Colonic mucosa (tissue), 4 donors: ENCODE data around the gene ABCC5. TPM values are rescaled to one million over a fixed set of nuclear protein-coding genes. Genes with fewer than 3 reads are reported as not detected.
A peak's percentile ranks its signal among the peaks of the same experiment; 100 is the strongest.

ENCODE experiments used
- DNase-seq: peaks from one replicate; pipeline ENCODE4 v3.0.0-alpha.2; 2020
- H3K27ac ChIP-seq: fragments of 200-600 bp; one replicate; pipeline ENCODE4 v1.8.0; 2021
- H3K27me3 ChIP-seq: fragments of 200-600 bp; one replicate; pipeline ENCODE4 v1.8.0; 2021
- H3K36me3 ChIP-seq: fragments of 200-600 bp; one replicate; pipeline ENCODE4 v1.8.0; 2021
- H3K4me1 ChIP-seq: fragments of 200-600 bp; one replicate; pipeline ENCODE4 v1.8.0; 2021; ENCODE audit warnings: mild to moderate bottlenecking
- H3K4me3 ChIP-seq: fragments of 200-600 bp; one replicate; pipeline ENCODE4 v1.8.0; 2021
- H3K9ac ChIP-seq, 2 donors: one replicate each; pipeline ENCODE4 v1.7.0; 2013; ENCODE audit warnings: control low read depth in 2 of 2, low read depth in 2 of 2, low read length in 2 of 2
- H3K9me3 ChIP-seq: fragments of 200-600 bp; one replicate; pipeline ENCODE4 v1.8.0; 2021
- intact Hi-C: fragments of 100-400 bp; cut with DNase I; formaldehyde crosslinking; loops from one replicate; pipeline ENCODE4 v1.14.1; 2022
- total RNA-seq, 2 donors: library from RNA; stranded (reverse); fragmentation: NEBNext Ultra II Directional in 1 of 2; extraction: Animal tissue kit (Norgen Biotek cat#: 25700) in 1 of 2; gene quantifications; one replicate each; pipeline ENCODE4 v1.2.1, GENCODE V29; 2021
- TF ChIP-seq, protein P1 (sequence below): fragments of 200-600 bp; IDR thresholded peaks from one replicate; pipeline ENCODE4 v1.8.0; 2022; ENCODE audit warnings: antibody characterized with exemption, mild to moderate bottlenecking
- donor health status: healthy.
- donor health status: DM: no; HTN: no; CAD: no.
- donor health status: DM: no; HTN: no; CAD: no.

The ABCC5 gene
- total RNA-seq, 2 donors from 2014 or later: 15.1 to 16.6 TPM

DNA sequence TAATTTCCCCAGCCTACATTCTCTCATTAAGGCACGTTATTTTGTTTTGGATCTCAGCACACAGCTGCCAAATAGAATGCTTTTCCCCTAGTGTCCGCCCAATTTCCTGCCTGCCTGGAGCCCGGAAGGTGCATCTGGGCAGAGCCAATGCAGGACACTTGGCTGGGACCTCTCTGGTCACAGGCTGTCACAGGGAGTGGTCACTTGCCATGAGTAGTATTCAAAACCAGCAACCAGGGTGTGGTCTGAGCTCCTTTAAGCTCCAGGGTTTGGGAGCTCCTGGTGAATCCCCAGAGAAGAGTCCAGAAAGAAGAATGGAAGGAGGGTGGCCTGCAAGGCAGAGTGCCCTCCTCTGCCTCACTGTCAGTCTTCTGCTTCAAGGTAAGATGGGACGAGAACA lies 35.1 kb upstream of the ABCC5 start, which contains the start of gene HTR3C:
HTR3C (plus strand) TSS at position 281 of the 400 bp plus-strand sequence; CDS start at position 315, 34 bp downstream.
- TF ChIP-seq, protein P1, sequence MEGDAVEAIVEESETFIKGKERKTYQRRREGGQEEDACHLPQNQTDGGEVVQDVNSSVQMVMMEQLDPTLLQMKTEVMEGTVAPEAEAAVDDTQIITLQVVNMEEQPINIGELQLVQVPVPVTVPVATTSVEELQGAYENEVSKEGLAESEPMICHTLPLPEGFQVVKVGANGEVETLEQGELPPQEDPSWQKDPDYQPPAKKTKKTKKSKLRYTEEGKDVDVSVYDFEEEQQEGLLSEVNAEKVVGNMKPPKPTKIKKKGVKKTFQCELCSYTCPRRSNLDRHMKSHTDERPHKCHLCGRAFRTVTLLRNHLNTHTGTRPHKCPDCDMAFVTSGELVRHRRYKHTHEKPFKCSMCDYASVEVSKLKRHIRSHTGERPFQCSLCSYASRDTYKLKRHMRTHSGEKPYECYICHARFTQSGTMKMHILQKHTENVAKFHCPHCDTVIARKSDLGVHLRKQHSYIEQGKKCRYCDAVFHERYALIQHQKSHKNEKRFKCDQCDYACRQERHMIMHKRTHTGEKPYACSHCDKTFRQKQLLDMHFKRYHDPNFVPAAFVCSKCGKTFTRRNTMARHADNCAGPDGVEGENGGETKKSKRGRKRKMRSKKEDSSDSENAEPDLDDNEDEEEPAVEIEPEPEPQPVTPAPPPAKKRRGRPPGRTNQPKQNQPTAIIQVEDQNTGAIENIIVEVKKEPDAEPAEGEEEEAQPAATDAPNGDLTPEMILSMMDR: no peak
- no peaks in the 10 kb centered on the region for H3K9me3 ChIP-seq
- intact Hi-C loops: no loop called here
- H3K4me1 ChIP-seq: no peaks in the 10 kb centered on the region
- DNase-seq: no peak
- no peak within 1 kb of the TSS for H3K4me3 ChIP-seq
- no peak within 1 kb of the TSS for H3K9ac ChIP-seq
- H3K27me3 ChIP-seq: no peaks in the 10 kb centered on the region
- H3K27ac ChIP-seq: no peak within 1 kb of the TSS
- H3K36me3 ChIP-seq: no peaks in the 10 kb centered on the region

DNA sequence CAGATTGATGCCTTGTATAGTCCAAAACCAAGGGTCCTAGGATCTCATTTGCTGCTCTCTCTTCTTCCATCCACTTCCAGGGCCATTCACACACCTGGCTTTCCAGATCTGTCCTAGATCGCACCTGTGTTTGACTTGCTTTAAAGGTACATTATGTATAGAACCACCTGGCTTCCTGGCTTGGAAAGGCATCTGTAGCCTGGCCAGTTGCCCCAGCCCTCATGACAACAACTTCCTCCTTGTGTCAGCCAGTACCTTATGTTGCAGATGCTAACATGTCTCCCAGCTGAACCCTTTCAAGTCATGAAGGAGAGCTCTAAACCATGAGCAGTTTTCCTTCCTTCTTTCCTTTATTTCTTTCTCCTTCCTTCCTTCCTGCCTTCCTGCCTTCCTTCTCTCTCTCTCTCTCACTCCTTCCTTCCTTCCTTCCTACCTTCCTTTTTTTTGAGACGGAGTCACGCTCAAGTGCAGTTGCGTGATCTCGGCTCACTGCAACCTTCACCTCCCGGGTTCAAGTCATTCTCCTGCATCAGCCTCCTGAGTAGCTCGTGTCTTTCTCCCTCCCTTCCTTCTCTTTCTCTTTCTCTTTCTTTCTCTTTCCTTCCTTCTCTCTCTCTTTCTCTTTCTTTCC lies 32.6 kb upstream of the ABCC5 start:
- Histone ChIP-seq H3K9me3 (no peaks in the 10 kb centered on the region), H3K4me1 (no peaks in the 10 kb centered on the region), H3K36me3 (no peaks in the 10 kb centered on the region), H3K9ac (no peak overlapping the region), H3K27me3 (no peaks in the 10 kb centered on the region), H3K27ac (no peak overlapping the region), H3K4me3 (no peak overlapping the region)
- TF ChIP-seq, protein P1: no peak
- DNase-seq: peak; percentile 21
- intact Hi-C loops: no loop called here

DNA sequence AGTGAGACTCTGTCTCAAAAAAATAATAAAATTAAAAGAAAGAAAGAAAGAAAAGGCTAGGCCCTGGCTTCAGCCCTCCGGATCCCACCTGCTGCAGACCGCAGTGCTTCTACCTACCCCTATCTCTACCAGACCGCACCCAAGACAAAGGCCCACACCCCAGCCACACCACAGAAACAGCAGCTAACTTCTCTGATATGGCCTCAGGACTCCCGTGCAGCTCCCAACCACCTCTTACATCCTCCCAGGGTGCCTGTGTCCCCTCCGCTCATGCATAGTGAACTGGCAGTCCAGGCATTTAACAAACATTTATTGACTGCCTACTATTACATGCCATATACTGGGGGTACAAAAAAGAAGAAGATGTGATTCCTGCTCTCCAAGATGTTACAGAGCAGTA lies 28.3 kb upstream of the ABCC5 start:
- no peaks in the 10 kb centered on the region for H3K9me3 ChIP-seq
- H3K4me1 ChIP-seq: no peaks in the 10 kb centered on the region
- no peak for DNase-seq
- no peak overlapping the region for H3K9ac ChIP-seq
- no peaks in the 10 kb centered on the region for H3K27me3 ChIP-seq
- intact Hi-C loops: loop anchor here (10.0 kb wide), 1 partner anchor 239 kb away; no protein-coding TSS in a partner anchor
- H3K36me3 ChIP-seq: no peaks in the 10 kb centered on the region
- TF ChIP-seq, protein P1: no peak
- no peak overlapping the region for H3K27ac ChIP-seq
- no peak overlapping the region for H3K4me3 ChIP-seq

DNA sequence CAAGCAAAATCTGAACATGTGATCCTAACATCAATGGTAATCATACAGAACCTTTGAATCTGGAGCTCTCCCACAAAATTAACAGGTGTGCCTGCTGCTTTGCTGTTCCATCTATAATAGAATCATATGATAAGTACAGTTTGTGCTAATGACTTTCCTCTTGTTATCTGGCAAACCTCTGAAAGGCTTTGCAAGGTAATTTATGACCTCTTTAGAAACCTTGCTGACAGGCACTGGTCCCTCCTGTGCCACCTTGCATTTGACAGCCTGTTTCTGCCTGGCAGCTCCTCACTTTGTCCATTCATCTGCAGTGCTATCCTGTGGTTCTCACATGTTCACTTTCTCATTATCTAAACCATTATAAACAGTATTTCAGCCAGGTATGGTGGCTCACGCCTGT lies 24.9 kb upstream of the ABCC5 start:
- Histone ChIP-seq H3K9ac (no peak overlapping the region), H3K9me3 (no peaks in the 10 kb centered on the region), H3K4me3 (no peak overlapping the region), H3K4me1 (no peaks in the 10 kb centered on the region), H3K27ac (no peak overlapping the region), H3K36me3 (no peaks in the 10 kb centered on the region), H3K27me3 (no peaks in the 10 kb centered on the region)
- TF ChIP-seq, protein P1: no peak
- intact Hi-C loops: loop anchor here (10.0 kb wide), 1 partner anchor 242 kb away; no protein-coding TSS in a partner anchor
- DNase-seq: no peak

DNA sequence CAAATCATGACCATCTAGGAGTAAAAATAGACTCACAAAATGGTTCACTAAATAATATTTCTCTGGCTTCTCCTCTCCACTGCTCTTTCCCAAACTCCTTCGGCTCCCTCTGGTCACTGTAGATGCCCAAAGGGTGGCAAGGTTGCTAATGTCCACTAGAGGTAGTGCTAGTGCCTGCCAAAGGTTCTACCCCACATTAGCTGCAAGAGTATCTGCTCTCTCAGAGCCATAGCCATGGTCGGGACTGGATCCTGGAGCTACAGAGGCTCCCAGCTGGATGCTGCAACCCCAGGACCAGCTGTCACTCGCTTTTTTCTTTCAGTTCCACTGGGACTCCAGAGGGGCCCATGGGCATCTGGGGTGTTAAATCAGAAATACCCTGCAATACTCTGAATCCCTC lies 22.3 kb upstream of the ABCC5 start:
- TF ChIP-seq, protein P1: no peak
- Histone ChIP-seq H3K9ac (no peak overlapping the region), H3K9me3 (no peaks in the 10 kb centered on the region), H3K27ac (no peak overlapping the region), H3K27me3 (no peaks in the 10 kb centered on the region), H3K4me3 (no peak overlapping the region), H3K36me3 (no peaks in the 10 kb centered on the region), H3K4me1 (no peaks in the 10 kb centered on the region)
- intact Hi-C loops: loop anchor here (10.0 kb wide), 1 partner anchor 245 kb away; no protein-coding TSS in a partner anchor
- no peak for DNase-seq
